GM19238 (cell line): Measurements from ENCODE around the gene DIAPH3.
"Not testable (repeated sequence)": the region's sequence is repeated elsewhere in the genome, so short reads cannot be mapped to it uniquely, and the experiment has no call there.

ENCODE experiments used
- DNase-seq: peaks from one replicate; pipeline ENCODE4 v3.0.0; 2011; ENCODE audit warnings: low spot score; ENCODE audit not compliant: insufficient read length

Gene DIAPH3

DNA sequence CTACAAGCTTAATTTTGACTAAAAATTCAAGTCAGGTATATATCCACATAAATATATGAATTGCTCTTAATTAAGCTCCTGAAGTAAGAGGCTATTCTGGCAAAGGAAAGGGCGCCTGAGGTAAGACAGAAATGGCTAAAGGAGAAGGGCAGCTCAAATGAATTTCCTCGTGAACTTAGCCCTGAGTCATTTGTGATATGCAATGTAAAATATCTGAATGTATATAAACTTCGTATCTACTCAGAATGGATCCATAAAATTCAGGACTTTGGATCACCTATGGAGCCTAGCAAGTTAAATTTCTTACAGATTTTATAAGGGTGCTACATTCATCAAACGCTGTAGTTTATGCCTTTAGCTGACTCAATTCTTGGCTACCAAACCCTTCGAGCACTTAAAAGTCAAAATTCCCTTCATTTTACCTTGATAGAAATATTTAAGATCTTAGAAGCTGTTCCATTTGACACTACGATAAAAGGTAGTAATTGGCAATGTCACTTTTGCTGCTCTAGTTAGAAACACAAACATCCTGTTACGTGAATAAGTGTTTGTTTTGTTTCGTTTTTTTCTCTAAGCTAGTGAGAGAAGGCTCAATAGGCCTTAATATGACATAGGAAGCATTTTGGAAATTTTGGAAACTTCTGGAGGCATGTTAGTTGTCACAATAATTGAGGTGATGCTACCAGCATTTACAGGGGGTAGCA is 69.2 kb downstream of the DIAPH3 start:
- DNase-seq: no peak

DNA sequence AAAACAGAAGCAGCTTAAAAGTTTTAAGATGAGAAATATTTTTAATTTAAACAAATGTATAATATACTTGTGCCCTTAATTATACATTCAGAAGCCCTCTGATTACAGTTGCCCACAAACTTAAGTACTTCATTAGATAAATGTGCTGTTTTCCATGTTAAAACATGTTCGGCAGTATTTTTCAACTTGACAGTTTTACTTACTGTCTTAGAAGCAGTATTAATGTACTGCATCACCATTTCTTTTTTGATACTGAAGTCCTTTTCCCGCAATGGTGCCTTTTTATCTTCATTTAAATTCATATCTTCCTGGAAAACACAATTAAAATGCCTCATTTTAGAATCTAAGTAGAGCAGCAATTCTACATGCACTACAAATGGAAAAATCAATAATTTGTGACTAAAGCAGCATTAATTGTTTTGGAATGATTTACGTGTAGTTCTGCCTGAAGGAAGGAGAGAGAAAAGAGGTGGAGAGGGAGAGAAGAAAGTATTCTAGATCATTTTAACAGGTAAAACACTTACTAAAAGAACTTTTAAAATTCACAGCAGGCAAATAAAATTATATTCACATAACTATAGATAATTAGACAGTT is 70.2 kb downstream of the DIAPH3 start:
- DNase-seq: no peak

DNA sequence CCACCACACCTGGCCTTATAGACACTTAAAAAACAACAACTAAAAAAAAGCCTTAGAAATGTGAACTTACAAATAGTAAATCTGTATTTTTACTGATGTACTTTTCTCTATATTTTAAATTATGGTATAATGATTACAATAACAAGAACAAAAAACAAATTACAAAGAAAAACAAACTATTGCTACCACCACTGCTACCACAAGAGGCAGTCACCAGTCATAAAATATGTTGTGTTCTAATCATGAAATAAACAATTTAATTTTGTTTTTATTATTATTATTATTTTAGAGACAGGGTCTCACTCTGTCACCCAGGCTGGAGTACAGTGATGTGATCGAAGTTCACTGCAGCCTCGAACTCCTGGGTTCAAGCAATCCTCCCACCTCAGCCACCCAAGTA is 72.2 kb downstream of the DIAPH3 start:
- no peak for DNase-seq

DNA sequence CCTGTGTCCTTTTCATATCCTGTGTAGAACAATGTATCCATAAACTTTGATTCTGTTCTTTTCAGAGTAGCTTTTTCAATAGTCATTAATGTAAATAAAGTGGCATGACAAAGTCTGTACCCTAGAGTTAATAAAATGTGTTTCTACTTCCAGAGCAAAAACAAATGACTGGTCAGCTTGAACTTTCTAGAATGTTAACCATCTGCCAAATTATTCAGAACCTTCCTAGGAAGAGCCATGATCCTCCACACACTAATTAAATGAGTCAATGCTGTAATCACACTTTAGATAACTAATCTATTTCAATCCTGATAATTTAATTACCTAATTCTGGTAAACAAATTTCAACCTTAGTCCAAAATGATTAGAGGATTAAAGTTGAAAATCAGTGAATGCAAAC is 73.2 kb downstream of the DIAPH3 start:
- no peak for DNase-seq

DNA sequence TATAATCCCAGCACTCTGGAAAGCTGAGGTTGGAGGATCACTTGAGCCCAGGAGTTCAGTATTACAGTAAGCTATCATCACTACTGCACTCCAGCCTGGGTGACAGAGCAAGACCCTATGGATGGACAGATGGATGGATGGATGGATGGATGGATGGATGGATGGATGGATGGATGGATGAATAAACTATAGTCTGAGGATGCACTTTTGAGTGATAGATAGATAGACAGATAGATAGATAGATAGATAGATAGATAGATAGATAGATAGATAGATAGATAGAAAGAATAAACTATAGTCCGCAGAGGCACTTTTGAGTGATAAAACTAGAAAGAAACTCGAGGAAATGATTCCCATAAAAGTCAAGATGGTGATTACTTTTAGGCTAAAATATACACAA is 79.9 kb downstream of the DIAPH3 start:
- DNase-seq: not testable (repeated sequence)

DNA sequence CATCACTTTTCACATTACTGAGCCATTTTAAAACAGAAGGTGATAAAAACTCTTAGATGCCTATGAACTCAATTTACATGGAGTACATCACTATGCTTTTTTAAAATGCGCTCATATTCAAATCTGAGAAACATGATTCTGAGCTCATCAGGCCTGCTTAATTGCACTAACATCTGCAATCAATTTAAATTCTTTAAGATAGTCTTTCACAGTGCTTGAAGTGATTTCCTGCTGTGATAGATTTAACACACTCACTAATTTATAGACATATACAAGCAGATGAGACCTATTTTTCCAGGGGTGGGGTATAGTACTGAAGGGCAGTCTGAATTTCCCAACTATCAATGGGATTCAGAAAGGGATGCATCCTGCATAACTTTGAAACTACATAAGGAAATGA is 82.9 kb downstream of the DIAPH3 start:
- DNase-seq: no peak

DNA sequence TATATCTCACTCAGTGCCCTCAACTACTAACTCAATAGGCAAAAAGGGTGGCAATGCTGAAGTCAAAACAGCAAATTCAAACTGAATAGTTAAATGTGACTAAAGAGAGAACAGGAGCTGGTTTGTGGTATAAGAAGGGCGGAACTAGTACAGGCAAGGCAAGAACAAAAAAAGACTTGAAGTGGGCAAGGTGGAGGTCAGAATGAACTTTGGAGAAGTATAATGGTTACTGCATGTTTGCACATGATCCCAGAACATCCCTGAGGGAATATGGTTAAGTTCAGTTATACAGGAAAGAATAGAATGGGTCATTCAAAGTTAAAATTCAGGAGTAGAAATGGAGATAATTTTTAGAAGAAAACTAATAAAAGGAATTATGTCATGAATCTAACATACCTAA is 85.5 kb downstream of the DIAPH3 start:
- DNase-seq: no peak

DNA sequence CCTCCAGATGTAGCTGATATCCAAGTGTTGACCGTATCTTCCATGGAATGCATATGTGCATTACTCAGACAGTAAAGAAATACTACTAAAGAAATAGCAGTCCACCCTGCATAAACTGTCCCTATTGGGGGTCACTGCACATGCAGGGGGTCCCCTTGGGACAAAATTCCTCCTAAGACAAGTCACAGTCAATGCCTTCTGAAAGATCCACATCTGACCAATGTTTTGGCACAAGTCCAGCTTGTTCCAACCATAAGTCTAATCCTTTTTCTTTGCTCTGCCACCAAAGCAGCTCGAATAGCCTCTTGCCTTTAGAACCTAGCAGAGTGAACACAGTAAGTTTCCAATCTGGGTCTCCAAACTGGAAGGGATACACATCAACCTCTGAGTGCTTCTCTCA is 87.9 kb downstream of the DIAPH3 start:
- DNase-seq: no peak

DNA sequence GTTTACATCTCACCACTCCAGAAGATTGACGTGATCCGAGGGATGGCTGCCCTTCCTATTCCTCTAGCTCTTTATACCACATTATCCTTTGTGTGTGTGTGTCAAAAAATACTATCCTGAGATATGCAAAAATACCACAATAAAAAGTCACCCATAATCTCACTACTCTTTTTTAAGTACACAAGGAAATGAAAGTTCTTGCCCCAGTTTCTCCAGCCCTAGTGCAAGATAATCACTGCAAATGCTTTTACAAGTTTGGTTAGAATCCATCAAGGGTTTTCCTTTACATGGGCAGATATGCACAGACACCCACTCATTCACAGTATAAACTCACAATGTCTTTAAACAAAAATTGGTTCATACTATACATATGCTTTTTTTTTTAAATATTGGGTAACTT is 89.3 kb downstream of the DIAPH3 start:
- DNase-seq: no peak

DNA sequence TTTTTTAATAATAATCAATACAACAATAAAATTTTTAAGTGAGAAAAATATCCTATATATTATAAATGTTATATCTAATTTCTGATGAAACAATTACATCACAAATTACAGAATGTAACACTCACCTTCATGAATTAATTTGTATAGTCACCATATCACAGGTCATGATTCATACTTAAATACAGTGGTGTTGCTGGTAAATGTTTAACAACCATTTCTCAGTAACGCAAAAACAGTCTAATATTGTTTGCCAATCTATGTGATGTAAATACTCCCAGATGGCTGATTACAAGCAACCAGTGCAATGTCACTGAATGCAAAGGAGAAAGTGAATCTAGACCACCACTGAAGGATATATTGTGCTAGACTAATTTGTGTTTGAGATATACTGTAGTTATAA is 97.5 kb downstream of the DIAPH3 start:
- no peak for DNase-seq

DNA sequence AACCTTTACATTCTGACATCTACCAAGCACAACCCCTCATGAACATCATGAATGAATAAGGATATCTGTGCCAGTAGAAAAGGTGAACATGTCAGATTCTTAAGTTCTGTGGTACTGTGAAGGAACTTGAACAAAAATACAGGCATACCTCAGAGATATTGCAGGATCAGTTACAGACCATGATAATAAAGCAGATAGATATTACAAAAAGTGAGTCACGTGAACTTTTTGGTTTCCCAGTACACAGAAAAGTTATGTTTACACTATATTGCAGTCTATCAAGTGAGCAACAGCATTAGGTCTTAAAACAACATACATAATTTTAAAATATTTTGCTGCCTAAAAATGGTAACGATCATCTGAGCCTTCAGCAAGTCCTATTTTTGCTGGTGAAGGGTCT is 101.2 kb downstream of the DIAPH3 start:
- DNase-seq: no peak

DNA sequence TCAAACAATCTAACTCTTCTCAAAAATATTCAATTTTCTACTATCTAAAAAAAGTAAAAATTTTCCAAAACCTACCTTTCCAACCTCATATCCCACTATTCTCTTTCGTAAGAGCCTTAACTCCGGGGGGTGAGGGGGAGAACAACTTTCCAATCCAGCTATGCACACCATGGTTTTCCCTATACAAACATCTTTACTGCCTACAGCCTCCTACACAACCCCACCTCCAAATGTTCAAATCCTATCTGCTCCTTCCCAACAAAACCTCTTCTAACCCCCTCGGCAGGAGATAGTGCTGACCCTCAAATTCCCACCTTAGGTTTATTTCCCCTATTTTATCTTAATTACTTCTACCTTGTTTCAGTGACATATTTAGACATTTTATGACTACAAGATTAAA is 102.0 kb downstream of the DIAPH3 start:
- no peak for DNase-seq

DNA sequence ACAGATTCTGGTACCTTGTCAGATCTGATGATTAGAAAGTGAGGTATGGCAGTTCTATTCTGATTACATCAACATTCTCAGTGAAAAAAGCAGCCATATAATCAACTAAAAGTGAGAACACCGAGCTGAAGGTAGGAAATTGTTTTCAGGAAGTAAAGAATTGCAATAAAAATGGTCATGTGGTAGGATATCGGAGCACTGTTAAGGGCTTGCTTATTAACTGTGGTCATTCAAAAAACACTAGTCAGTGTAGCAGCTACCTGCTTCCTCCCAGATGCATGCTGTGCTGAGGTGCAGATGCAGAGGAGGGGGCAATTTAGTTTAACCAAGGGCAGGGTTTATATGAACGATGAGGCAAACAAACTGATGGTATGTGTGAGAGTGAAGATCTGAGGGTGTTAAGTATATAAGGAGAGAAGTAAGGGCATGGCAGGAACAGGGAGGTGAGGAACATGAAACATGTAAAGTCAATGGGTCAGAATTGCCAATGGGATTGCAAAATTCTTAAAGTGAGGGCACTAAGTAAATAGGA is 111.9 kb downstream of the DIAPH3 start:
- DNase-seq: no peak

DNA sequence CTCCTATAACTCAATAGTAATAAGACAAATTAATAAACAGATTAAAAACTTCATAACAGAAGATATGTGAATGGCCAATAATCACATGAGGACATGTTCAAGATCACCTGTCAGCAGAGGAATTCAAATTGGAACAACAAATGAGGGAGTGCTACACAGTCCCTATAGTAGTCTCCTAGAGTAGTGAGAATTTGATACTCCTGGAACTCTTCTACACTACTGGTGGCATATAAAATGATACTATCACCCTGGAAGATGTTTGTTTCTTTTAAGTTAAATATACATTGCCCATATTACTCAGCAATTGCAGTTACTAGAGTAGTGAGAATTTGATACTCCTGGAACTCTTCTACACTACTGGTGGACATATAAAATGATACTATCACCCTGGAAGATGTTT is 115.4 kb downstream of the DIAPH3 start:
- DNase-seq: not testable (repeated sequence)

DNA sequence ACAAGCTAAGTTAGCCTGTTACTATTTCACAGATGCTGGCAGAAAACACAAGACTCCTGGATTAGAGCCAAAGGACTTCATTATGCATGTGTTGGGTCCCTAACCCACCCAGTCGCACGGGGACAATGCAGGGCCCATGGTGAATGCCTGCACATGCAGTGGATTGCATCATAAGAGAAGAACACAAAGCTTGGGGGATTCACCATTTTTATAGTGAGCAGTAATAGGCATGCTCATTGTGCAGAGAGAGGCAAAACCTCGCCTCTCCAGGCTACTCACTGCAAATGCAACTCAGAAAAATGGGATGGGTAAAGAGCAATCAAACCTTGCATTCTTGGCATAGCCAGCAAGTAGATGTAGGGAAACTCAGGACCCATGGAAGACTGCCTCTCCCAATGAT is 115.8 kb downstream of the DIAPH3 start:
- DNase-seq: no peak

DNA sequence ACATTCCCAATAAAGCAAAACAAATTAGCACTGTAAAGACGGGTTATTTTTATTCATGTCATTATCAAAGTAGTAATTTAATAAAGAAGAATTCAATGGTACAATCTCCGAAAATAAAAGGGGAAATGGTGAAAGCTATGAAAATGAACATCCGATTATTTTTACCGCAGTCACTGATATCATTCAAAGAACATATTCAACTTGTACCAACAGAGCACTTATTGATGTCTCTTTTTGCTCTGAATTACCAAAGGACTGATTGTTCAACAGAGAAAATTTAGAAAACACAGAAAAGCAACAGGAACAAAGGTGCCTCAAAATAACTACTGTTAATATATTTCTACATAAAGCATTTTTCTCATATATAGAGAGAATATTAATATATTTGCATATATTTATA is 119.4 kb downstream of the DIAPH3 start:
- no peak for DNase-seq

DNA sequence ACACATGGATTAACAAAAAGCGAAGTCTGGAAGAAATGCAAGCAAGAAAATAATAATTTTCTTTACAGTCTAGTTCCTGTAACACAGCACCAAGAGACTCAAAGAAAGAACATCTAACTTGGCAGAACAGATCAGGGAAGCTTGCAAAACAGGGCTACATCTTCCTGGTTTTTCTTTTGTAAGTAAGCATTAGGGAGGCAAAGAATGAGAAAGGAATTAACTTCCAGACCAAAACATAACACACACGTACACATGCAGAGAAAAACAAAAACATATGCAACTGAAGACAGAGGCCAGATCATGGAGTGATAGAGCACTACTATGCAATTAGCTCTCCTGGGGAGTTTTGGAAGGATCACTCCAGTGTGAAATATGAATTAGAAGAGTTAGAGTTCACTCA is 120.5 kb downstream of the DIAPH3 start:
- DNase-seq: no peak

DNA sequence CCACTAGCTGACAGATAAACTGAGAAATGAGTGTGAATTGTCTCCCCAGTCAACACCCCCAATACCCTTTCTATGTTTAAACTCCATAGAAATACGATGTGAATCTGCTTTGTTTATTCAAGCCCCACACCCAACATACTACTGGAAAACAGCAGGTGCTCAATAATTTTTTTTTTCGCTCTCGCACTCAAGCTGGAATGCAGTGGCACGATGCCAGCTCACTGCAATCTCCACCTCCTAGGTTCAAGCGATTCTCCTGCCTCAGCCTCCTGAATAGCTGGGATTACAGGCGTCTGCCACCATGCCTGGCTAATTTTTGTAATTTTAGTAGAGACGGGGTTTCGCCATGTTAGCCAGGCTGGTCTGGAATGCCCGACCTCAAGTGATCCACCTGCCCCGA is 123.1 kb downstream of the DIAPH3 start:
- DNase-seq: not testable (repeated sequence)

DNA sequence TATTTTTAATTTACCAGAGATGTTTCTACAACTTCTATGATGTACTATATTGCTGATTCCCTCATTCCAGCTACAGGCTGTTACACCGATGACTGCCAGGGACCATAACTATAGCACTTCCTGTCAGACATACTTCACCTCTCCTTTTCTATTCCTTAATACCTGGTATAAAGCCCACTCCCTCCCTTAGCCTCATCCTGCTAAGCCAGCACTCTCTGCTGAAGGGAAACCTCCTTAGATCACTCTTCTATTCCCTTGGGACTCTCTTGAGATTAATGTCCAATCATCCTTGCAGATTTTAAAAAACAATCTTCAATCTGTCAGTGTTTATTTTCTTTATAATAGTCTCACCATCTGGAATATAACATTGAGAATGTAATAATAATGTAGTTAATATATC is 127.9 kb downstream of the DIAPH3 start:
- no peak for DNase-seq

DNA sequence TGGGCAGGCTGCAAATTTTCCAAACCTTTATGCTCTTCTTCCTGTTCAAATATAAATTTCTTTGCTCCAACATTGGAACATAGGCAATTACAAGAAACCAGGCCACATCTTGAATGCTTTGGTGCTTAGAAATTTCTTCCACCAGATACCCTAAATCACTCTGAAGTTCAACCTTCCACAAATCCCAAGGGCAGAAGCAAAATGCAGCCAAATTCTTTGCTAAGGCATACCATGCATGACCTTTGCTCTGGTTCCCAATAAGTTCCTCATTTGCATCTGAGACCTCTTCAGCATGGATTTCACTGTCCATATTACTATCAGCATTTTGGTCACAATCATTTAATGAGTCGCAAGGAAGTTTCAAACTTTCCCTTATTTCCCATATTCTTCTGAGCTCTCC is 130.9 kb downstream of the DIAPH3 start:
- DNase-seq: no peak

DNA sequence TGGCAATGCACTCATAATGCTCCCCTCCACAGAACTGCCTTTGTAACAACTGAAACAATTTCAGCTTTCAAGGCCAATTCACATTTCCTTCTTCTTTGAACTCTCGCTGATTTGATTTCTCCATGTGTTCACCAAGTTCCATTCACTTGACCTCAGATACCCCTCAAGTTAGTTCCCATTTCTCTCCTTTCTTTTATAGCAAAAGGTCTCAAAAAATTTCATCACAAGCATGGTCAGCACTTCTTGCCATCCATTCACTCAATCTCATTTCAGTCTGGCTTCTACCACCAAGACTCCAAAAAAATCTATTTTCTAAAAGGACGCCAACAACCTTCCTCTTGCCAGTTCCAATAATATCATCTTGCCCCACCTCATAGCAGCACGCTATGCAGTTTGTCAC is 135.7 kb downstream of the DIAPH3 start:
- DNase-seq: no peak

DNA sequence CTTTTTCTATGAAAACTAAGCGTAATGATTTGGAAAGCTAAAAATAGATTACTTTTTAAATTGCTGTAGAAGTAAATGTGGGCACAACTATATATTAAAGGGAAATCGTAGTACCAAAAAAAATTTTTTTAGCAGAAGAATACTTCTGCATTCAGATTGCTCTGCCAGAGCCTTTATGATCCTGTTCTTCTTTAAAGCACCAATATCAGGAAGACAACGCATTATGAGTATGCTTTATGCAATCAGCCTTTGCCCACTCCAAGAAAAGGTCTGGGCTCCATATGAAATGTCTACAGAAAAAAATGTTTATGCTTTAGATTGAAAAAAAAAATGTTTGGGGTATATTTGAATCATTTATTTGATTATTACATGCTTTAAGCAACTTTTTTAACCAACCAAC is 137.4 kb downstream of the DIAPH3 start:
- no peak for DNase-seq

DNA sequence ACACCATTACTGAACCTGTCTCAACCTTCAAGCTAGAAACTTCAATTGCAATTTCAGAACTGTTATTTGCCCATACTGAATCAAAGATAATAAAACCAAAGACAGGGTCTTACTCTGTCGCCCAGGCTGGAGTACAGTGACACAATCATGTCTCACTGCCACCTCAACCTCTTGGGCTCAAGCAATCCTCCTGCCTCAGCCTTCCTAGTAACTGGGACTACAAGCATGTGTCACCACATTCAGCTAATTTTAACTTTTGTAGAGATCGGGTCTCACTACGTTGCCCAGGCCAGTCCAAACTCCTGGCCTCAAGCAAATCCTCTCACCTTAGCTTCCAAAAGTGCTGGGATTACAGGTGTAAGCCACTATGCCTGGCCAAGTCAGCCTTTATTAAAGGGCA is 143.4 kb downstream of the DIAPH3 start:
- DNase-seq: no peak
